Stimulated activated CD8-positive, alpha-beta memory T cell treated with anti-CD3 and anti-CD28 coated beads, Interleukin-12 subunit alpha, Interleukin-12 subunit beta, amount 100 ng/mL, for 4 hours (primary cell): ENCODE data around the gene HACE1.

Source experiments
- DNase-seq: peaks from one replicate; pipeline ENCODE4 v3.0.0-alpha.2; 2020; ENCODE audit warnings: low read depth

HACE1 gene

GRCh38 chr6:104688283-104688969 lies 171.3 kb downstream of the HACE1 start:
- no peak for DNase-seq

GRCh38 chr6:104686550-104687175 lies 173.1 kb downstream of the HACE1 start:
- no peak for DNase-seq

GRCh38 chr6:104685871-104686549 lies 173.7 kb downstream of the HACE1 start:
- no peak for DNase-seq

- no peak for DNase-seq
Observed at GRCh38 chr6:104684911-104685415, 174.8 kb downstream of the HACE1 start.

GRCh38 chr6:104683809-104684208 lies 175.9 kb downstream of the HACE1 start:
- no peak for DNase-seq

- DNase-seq: peak; percentile 24
Observed at GRCh38 chr6:104682722-104683643, 176.7 kb downstream of the HACE1 start.

GRCh38 chr6:104680539-104680938 lies 179.2 kb downstream of the HACE1 start:
- DNase-seq: no peak

- no peak for DNase-seq
Observed at GRCh38 chr6:104679971-104680370, 179.7 kb downstream of the HACE1 start.
